ENCODE results near the gene MARCKSL1.
A peak's percentile ranks its signal among the peaks of the same experiment; 100 is the strongest.

Gene MARCKSL1

GRCh38 chr1:32352831-32353383 is 16.9 kb upstream of the MARCKSL1 start:
- no peak for DNase-seq (ENCODE audit: low spot score)

GRCh38 chr1:32352239-32352745 is 16.3 kb upstream of the MARCKSL1 start:
- DNase-seq (ENCODE audit: low spot score), result no peak

GRCh38 chr1:32351399-32352238 is 15.6 kb upstream of the MARCKSL1 start:
- DNase-seq (ENCODE audit: low spot score), result peak; percentile 97

GRCh38 chr1:32350785-32351398 is 14.9 kb upstream of the MARCKSL1 start:
- peak; percentile 86 for DNase-seq (ENCODE audit: low spot score)

- DNase-seq (ENCODE audit: low spot score), result peak; percentile 48
These were observed 13.2 kb upstream of the MARCKSL1 start for GRCh38 chr1:32349211-32349708.

- no peak for DNase-seq (ENCODE audit: low spot score)
These were observed 10.6 kb upstream of the MARCKSL1 start for GRCh38 chr1:32346532-32347157.

- DNase-seq (ENCODE audit: low spot score), result no peak
These were observed 9.3 kb upstream of the MARCKSL1 start for GRCh38 chr1:32345289-32345827.

GRCh38 chr1:32342704-32343103 is 6.7 kb upstream of the MARCKSL1 start:
- no peak for DNase-seq (ENCODE audit: low spot score)

- no peak for DNase-seq (ENCODE audit: low spot score)
These were observed 5.9 kb upstream of the MARCKSL1 start for GRCh38 chr1:32341971-32342370.

GRCh38 chr1:32341186-32341757 is 5.2 kb upstream of the MARCKSL1 start:
- DNase-seq (ENCODE audit: low spot score), result no peak

GRCh38 chr1:32339363-32339978 is 3.4 kb upstream of the MARCKSL1 start:
- DNase-seq (ENCODE audit: low spot score), result no peak

- no peak for DNase-seq (ENCODE audit: low spot score)
These were observed 2.7 kb upstream of the MARCKSL1 start for GRCh38 chr1:32338637-32339145.

- DNase-seq (ENCODE audit: low spot score), result no peak
These were observed 2.0 kb upstream of the MARCKSL1 start for GRCh38 chr1:32337855-32338636.

GRCh38 chr1:32336963-32337675 is 1.1 kb upstream of the MARCKSL1 start:
- peak; percentile 39 for DNase-seq (ENCODE audit: low spot score)

- DNase-seq (ENCODE audit: low spot score), result no peak
These were observed 529 bp upstream of the MARCKSL1 start for GRCh38 chr1:32336591-32336932.

GRCh38 chr1:32335535-32335789 is 571 bp downstream of the MARCKSL1 start:
- DNase-seq (ENCODE audit: low spot score), result no peak

GRCh38 chr1:32334864-32335534 is 1.0 kb downstream of the MARCKSL1 start:
- peak; percentile 80 for DNase-seq (ENCODE audit: low spot score)

- no peak for DNase-seq (ENCODE audit: low spot score)
These were observed 1.7 kb downstream of the MARCKSL1 start for GRCh38 chr1:32334274-32334861.

Data from AG08396 (cell line).